Amniotic epithelial cell (primary cell): ENCODE measurements around the gene CSNK2B.

ENCODE experiments used
- DNase-seq: peaks from one replicate; pipeline ENCODE4 v3.0.0-alpha.2; 2010; ENCODE audit warnings: low read depth

CSNK2B gene

GRCh38 chr6:31636698-31637596 is 28.9 kb upstream of the CSNK2B start:
- no peak for DNase-seq

GRCh38 chr6:31639043-31639442 is 26.8 kb upstream of the CSNK2B start:
- DNase-seq = no peak

- no peak for DNase-seq
Measured at GRCh38 chr6:31639449-31639861, 26.4 kb upstream of the CSNK2B start.

- no peak for DNase-seq
Measured at GRCh38 chr6:31640612-31641011, 25.3 kb upstream of the CSNK2B start.

- DNase-seq = no peak
Measured at GRCh38 chr6:31641370-31641769, 24.5 kb upstream of the CSNK2B start.

- DNase-seq = no peak
Measured at GRCh38 chr6:31642798-31643570, 22.9 kb upstream of the CSNK2B start.

GRCh38 chr6:31643818-31644454 is 21.9 kb upstream of the CSNK2B start:
- DNase-seq = no peak

GRCh38 chr6:31645325-31645724 is 20.6 kb upstream of the CSNK2B start:
- DNase-seq = no peak

GRCh38 chr6:31651602-31652191 is 14.2 kb upstream of the CSNK2B start:
- DNase-seq = peak; percentile 77

GRCh38 chr6:31652925-31653724 is 12.8 kb upstream of the CSNK2B start:
- no peak for DNase-seq

- DNase-seq = no peak
Measured at GRCh38 chr6:31654574-31655348, 11.1 kb upstream of the CSNK2B start.

- no peak for DNase-seq
Measured at GRCh38 chr6:31655349-31656237, 10.3 kb upstream of the CSNK2B start, which contains the start of gene APOM. TSS of gene APOM (plus strand) at chr6:31655894. CDS start at chr6:31655967, 73 bp downstream.

GRCh38 chr6:31657406-31658157 is 8.3 kb upstream of the CSNK2B start:
- DNase-seq = no peak

- no peak for DNase-seq
Measured at GRCh38 chr6:31658158-31658688, 7.7 kb upstream of the CSNK2B start.

- DNase-seq = no peak
Measured at GRCh38 chr6:31658983-31659648, 6.8 kb upstream of the CSNK2B start.

GRCh38 chr6:31659649-31660380 is 6.1 kb upstream of the CSNK2B start:
- DNase-seq = peak; percentile 32
